ENCODE results near the gene SLC49A3.

Gene SLC49A3

GRCh38 chr4:634599-634985 lies 54.4 kb downstream of the SLC49A3 start:
- H3K9me3 ChIP-seq (replicated peaks in 1 of 11), result peaks cover 25 to 49% (median 33%) of the 10 kb centered on the region in 11 experiments
- H3K27me3 ChIP-seq, result no peaks in the 10 kb centered on the region
- no peak overlapping the region for H3K9ac ChIP-seq
- H3K4me1 ChIP-seq, result no peaks in the 10 kb centered on the region
- H3K36me3 ChIP-seq, result no peaks in the 10 kb centered on the region
- TF ChIP-seq Cebpa-rat (IDR thresholded peaks at IDR 0.05), result no peak
- H3K4me2 ChIP-seq, result no peak overlapping the region
- no peaks in the 10 kb centered on the region for H4K20me1 ChIP-seq
- H3K27ac ChIP-seq, result no peak overlapping the region
- H3K4me3 ChIP-seq, result no peak overlapping the region

- H3K27ac ChIP-seq, result no peak overlapping the region
- TF ChIP-seq Cebpa-rat (IDR thresholded peaks at IDR 0.05), result no peak
- H3K4me3 ChIP-seq, result no peak overlapping the region
- H4K20me1 ChIP-seq, result no peaks in the 10 kb centered on the region
- no peaks in the 10 kb centered on the region for H3K27me3 ChIP-seq
- no peak overlapping the region for H3K9ac ChIP-seq
- no peak overlapping the region for H3K4me2 ChIP-seq
- no peaks in the 10 kb centered on the region for H3K36me3 ChIP-seq
- peaks cover 25 to 52% (median 33%) of the 10 kb centered on the region in 11 experiments for H3K9me3 ChIP-seq (replicated peaks in 1 of 11)
- peaks cover 0 to 3% (median 1%) of the 10 kb centered on the region in 10 experiments; a peak in 8 of 20 replicates for H3K4me1 ChIP-seq
Observed at GRCh38 chr4:633976-634598, 54.9 kb downstream of the SLC49A3 start.

- Histone ChIP-seq H3K4me2 (no peak overlapping the region), H3K4me1 (peaks cover 0 to 10% (median 8%) of the 10 kb centered on the region in 10 experiments; a peak in 9 of 20 replicates), H3K27ac (no peak overlapping the region), H3K27me3 (no peaks in the 10 kb centered on the region), H3K36me3 (no peaks in the 10 kb centered on the region), H4K20me1 (no peaks in the 10 kb centered on the region), H3K4me3 (no peak overlapping the region), H3K9ac (no peak overlapping the region), H3K9me3 (replicated peaks in 1 of 11) (peaks cover 25 to 52% (median 33%) of the 10 kb centered on the region in 11 experiments)
- TF ChIP-seq Cebpa-rat (IDR thresholded peaks at IDR 0.05), result no peak
Observed at GRCh38 chr4:633406-633805, 55.5 kb downstream of the SLC49A3 start.

DNA sequence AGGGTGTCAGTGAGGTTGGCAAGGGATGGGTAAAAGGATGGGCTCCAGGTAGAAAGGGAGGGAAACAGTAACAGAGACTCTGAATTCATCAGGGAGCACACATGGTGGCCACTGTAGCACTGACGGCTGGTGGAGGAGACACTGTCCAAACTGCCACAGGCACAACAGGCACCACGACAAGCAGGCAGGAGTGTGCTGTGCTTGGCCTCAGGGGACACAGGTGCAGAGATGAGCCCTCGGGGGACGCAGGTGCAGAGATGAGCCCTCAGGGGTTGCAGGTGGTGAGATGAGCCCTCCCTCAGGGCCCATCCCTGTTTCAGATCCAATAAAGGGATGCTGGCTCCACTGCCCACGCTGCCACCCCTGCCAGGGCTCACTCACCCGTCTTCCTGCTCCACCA lies 56.0 kb downstream of the SLC49A3 start:
- Histone ChIP-seq H3K4me2 (no peak overlapping the region), H4K20me1 (no peaks in the 10 kb centered on the region), H3K27me3 (no peaks in the 10 kb centered on the region; a peak in 1 of 22 replicates), H3K9me3 (replicated peaks in 1 of 11) (peaks cover 25 to 52% (median 33%) of the 10 kb centered on the region in 11 experiments), H3K36me3 (no peaks in the 10 kb centered on the region), H3K27ac (no peak overlapping the region), H3K9ac (no peak overlapping the region), H3K4me1 (peaks cover 0 to 15% (median 11%) of the 10 kb centered on the region in 10 experiments; a peak in 9 of 20 replicates), H3K4me3 (no peak overlapping the region)
- no peak for TF ChIP-seq Cebpa-rat (IDR thresholded peaks at IDR 0.05)

GRCh38 chr4:632196-632790 lies 56.7 kb downstream of the SLC49A3 start:
- H3K4me1 ChIP-seq, result peaks cover 0 to 18% (median 15%) of the 10 kb centered on the region in 10 experiments; a peak in 12 of 20 replicates
- H3K27me3 ChIP-seq, result no peaks in the 10 kb centered on the region; a peak in 1 of 22 replicates
- no peak overlapping the region for H3K4me3 ChIP-seq
- no peak overlapping the region for H3K9ac ChIP-seq
- H4K20me1 ChIP-seq, result no peaks in the 10 kb centered on the region
- no peak for TF ChIP-seq Cebpa-rat (IDR thresholded peaks at IDR 0.05)
- H3K9me3 ChIP-seq (replicated peaks in 1 of 11), result peaks cover 25 to 52% (median 33%) of the 10 kb centered on the region in 11 experiments
- H3K36me3 ChIP-seq, result no peaks in the 10 kb centered on the region
- no peak overlapping the region for H3K27ac ChIP-seq
- no peak overlapping the region for H3K4me2 ChIP-seq
